GM21529 (cell line): Measurements from ENCODE around the gene PTPRN2.
"Not testable (repeated sequence)": the region's sequence is repeated elsewhere in the genome, so short reads cannot be mapped to it uniquely, and the experiment has no call there.

Experiments used
- ATAC-seq: cut with Tn5 transposase; IDR thresholded peaks from one replicate; pipeline ENCODE4 v1.9.1; 2021; ENCODE audit not compliant: unreplicated experiment

PTPRN2 gene

DNA sequence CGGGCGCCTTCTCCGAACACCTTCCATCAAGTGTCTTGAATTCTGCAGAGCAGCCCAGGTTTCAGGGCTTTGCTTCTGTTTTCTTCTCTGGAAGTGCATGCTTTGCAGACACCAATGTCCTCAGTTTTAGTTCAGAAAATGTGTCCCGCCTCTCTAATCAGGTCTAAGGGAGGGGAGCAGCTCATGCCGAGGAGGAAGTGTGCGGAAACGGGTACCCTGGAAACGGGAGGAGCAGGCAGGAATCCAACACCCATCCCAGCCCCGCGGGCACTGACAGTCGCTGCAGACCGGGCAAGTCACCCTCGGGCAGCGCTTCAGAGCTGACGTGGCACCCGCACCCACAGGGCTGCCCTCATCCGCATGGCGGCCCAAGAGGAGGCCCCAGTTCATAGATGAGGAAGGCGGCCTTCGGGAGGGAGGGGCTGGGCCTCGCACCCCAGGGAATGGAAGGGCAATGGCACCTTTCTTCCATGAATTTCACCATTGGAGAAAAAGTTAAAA lies 912.1 kb downstream of the PTPRN2 start:
- ATAC-seq = no peak

DNA sequence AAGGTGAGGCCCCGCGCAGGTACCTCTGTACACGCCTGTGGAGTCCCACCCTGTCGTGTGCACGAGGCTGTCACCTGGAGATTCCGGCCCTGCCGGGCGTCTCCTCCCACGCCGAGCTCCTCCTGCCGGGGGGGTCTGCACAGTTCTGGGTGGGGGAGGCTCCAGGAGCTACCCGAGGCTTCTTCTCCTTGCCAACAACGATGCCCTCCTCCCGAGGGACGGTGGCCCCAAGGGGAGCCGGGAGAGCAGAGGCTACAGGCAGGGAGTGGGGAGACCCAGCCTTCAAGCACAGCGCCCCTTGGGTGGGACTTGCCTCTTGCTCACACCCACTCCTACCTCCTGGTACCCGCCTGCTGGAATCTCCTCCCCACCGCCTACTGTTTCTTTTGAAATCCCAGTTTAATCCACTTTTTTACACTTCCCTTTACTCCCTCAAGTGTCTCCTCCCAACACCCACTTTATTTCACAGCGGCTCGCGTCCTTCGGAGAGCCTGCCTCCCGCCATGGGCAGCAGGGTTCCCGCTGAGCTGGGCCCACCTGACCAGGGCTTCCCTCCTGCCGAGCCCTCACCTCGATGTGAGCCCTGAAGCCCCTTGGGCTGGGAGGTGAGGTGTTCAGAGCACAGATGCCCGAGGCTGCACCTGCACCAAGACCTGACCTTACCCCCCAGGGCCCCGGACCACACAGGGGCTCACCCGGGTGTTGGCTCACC lies 912.8 kb downstream of the PTPRN2 start:
- ATAC-seq = no peak

DNA sequence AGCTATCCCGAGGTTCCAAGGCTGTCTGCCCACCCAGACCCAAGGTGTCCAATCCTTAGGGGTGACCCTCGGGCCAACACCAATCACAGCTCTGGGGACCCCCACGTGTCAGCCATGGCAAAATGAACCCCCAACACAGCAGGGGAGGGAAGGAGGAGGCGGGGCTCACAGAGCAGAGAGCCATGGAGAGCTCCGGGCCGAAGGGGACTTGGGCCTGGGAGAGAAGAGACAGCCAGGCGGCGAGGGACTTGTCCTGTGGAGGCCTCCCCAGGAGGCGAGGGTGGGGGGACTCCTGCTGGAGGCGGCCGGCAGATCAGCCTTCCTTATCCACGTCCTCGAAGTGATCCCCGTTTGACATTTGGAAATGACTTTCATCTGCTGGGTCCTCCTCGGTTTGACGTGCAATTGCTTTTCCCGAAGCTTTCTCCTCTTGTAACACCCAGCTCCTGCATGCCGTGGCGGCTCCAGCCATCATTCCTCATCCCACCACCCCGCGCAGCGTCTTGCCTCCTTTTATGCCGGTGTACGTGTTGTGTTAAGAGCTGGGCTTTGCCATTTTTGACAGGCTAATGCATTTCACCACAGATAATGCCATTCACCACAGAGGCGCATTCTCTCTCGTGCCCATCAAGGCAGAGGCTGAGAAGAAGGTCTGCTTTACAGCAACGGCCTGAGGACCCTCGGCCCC lies 913.5 kb downstream of the PTPRN2 start:
- no peak for ATAC-seq

DNA sequence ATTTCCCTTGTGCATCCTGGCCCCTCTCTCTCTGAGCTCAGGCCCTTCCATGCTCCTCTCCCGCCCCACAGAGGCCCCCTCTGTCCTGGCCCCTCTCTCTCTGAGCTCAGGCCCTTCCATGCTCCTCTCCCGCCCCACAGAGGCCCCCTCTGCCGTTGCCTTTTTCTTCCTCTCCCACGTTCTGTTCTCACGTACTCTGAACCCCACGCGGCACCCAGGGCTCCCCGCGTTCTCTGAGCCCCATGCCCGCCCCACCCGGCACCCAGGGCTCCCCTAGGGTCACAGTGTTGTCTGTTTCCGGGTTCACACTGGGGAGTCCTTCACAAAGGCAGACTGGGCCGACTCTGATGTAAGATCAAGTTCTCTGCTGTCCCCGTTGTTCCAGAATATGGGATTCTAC lies 914.0 kb downstream of the PTPRN2 start:
- no peak for ATAC-seq

DNA sequence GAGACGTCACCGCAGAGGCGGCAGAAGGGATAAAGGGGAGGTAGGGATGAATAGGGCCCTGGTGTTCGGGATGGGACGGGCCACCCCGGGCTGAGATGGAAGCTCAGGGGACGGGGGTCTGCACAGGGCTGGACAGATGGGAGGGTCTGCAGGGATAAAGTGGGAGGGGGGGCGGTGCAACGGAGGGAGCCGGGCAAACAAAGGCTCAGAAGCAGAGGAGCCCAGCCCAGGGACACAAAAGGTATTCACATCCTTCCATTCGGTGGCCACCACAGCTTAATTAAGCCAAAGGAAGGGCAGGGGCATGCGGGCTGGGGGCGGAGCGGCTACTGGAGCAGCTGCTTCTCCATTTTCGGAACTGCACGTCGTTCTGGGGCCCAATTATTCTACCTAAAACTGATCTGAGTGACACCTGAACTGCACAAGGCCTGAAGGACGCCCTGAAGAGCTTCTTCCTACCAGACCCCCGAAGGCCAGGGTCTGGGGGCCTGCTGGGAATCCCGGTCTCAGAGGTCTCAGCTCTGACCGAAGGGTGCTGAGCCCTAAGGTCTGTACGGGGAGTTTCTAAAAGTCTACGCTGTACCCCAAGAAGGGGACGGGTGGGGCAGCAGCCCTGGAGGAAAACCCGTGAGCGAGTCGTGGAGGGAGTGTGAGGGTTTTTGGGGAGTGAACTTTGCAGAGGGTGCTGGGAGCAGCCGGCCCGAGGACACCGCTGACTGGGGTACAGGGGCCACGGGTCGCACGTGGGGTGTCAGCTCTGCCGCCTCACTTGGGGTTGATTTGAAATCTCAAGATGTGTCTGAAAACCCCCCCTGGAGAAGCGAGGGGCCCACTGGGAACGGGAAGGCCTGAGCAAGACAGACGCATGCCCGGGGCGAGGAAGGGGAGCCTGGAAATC lies 916.0 kb downstream of the PTPRN2 start:
- ATAC-seq = no peak

DNA sequence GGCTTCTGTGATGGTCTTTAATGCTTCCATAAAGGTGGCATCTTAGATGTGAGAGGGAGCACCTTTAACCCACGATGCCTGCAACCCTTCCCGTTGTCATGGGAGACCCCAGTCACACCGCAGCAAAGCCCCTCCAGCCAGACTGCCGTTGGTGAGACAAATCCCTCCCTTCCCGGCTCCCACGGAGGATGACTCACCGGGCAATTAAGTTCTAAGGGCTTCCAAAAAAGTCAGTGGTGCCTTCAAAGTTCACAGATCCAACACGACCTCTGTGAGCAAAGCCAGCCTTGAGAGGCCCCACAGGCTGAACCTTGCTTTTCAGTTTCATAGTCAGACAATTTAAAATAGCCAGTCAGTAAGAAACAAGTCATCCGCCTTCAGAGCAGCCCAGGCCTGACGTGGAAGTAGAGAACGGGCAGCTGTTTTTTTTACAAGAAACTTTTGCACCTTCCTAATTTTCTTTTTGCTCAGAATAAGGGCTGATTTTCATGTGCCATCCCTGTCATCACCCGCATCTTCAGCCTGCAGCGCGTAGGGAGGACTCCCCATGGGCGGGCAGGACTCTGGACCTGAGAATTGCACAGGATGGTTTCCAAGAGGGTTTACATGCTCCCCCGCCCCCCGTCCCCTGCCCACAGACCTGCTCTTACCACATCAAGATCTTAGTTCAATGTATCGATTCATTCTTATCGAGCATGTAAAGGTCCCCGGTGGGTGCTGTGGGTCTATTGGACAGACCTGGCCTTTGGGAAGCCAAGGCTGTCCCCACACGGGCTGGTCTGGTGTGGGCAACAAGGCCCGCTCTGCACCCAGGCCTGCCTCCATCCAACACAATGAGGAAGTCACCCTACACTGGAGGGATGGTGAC lies 916.9 kb downstream of the PTPRN2 start:
- no peak for ATAC-seq

DNA sequence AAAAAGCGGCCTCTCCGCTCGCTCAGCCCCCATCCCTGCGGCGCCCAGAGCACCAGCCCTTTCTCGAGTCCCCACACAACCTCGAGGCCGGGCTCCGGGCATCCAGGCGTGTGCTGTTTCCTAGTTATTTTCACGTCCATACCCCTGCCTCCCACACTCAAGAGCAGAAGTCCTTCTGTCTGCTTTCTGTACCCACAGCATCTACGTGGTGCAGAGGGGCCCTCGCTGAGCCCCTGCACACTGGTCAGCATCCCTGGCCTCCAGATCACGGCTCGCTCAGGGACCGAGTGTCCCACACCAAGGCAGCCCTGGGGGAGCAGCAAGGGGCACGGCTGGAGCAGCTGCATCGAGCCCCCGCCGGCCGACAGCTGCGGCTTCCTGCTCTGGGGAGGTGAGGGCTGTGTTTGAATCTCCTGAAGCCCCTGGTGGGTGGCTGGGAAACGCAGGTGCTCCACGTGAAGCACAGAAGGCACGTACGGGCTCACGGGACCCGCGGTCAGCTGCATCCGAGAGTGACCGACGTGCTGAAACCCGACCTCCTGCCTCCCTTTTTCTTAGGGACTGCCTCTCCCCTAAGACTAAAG lies 917.8 kb downstream of the PTPRN2 start:
- no peak for ATAC-seq

DNA sequence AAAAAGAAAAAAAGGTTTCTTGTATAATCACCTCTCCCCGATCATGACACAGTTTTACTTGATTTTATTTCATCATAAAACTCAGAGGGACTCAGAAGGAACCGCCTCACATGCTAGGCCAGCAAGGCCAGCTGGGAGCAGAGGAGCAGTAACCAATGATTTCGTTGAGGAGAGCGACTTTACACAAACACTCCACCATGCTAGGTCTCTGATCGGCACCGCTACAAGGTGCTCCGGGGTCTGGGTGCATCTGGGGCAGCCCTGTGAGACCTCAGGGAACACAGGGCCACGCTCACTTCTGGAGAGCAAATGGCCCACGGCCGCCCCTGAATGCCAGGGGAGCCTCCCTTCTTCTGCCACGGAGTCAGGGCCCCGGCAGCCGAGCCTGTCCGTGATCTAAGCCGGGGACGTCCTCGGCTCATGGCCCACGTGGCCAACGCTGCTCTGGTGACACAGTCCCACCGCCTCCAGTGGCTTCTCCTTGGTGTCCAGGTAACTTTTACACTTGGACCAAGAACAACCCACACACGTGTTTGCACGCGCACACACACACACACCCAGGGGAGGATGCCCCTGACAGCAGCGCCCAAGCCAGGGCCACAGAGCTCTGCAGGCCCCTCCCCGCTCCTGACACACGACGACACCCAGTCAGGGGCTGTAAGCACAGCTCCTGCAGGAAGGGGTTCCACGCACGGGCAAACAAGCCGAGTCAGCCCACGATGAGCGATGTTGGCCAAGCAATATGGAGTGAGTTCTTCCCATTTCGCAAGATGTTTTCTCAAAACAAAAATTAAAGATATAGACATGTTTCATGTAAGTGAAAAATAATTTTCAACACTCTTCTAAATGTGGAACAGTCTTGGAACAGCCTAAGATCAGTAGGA lies 918.5 kb downstream of the PTPRN2 start:
- ATAC-seq = no peak

DNA sequence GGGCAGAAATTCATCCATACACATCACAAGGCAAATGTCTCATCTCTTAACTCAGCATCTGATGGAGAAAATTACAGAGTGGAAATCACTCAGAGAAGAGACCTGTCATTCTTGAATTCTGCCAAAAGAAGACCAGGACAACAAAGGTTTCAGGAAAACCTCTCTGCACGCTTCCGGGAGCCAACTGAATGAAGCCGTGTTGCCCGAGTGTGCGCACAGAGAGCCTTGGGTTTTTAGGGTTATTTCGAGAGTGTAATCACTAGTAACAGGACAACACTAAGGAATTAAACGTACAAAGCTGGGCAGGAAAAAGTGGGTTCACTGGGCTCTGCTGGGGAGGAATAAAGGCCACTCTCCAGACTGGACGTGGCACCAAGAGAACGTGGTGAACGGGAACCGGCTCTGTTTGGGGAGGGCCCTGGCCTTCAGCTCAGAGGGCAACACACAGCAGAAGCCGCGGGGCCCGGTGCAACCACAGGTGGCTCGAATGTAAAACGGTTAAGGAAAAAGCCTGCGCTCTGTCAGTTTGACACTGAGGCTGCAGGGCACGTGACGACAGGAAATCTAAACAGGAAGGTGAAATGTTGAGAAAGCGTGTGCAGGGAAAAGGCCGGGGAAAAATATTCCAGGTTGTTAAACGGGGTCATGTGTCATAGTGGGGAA lies 919.3 kb downstream of the PTPRN2 start:
- no peak for ATAC-seq

DNA sequence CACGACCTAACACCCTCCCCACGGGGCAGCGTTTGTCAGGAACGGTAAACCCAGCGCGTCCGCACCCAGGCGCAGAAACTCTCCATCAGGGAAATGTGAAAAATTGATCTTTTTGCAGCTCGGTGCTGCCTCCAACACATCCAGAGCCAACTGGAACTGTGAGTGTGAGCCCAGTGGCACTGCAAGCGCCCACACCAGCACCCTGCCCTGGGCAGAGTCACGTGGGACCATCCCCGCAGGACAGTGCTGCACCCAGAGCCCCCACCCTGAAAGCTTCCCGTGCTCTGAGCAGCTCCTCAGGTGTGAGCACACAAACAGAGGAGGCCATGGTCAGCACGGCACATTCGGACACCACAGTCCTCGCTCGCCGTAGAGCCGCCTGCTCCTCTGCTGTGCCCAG lies 919.9 kb downstream of the PTPRN2 start:
- ATAC-seq = no peak

DNA sequence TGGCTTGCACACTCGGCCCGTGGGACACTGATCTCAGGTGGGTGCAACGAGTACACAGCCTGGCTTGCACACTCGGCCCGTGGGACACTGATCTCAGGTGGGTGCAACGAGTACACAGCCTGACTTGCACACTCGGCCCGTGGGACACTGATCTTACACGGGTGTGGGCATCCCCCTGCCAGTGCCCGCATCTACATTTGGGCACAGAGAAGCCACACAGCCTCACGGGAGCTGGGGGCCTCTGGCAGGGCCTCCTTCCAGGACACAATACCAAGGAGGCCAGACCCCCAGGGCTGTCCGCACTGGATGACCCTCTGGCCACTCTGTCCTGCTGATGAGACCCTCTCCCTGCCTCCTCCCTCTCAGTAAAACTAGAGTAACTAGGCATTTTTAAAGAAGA lies 920.4 kb downstream of the PTPRN2 start:
- no peak for ATAC-seq

DNA sequence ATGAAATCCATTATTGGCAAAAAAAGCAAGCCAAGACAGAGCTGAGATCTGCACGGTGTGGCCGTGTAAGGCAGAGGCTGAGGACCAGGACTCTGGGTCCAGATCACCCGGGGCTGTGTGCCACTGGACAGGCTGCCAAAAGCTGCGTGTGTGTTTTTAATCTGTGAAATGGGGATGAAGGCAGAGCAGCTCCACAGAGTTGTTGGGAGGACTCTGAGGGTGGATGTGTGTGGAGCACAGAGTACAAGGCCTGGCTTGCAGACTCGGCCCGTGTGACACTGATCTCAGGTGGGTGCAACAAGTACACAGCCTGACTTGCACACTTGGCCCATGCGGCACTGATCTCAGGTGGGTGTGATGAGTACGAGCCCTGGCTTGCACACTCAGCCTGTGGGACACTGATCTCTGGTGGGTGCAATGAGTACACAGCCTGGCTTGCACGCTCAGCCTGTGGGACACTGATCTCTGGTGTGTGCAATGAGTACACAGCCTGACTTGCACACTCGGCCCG lies 921.0 kb downstream of the PTPRN2 start:
- ATAC-seq = no peak

DNA sequence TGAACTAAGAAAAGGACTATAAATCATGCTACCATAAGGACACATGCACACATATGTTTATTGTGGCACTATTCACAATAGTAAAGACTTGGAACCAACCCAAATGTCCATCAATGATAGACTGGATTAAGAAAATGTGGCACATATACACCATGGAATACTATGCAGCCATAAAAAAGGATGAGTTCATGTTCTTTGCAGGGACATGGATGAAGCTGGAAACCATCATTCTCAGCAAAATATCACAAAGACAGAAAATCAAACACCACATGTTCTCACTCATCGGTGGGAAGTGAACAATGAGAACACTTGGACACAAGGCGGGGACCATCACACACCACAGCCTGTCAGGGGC lies 922.0 kb downstream of the PTPRN2 start:
- not testable (repeated sequence) for ATAC-seq

DNA sequence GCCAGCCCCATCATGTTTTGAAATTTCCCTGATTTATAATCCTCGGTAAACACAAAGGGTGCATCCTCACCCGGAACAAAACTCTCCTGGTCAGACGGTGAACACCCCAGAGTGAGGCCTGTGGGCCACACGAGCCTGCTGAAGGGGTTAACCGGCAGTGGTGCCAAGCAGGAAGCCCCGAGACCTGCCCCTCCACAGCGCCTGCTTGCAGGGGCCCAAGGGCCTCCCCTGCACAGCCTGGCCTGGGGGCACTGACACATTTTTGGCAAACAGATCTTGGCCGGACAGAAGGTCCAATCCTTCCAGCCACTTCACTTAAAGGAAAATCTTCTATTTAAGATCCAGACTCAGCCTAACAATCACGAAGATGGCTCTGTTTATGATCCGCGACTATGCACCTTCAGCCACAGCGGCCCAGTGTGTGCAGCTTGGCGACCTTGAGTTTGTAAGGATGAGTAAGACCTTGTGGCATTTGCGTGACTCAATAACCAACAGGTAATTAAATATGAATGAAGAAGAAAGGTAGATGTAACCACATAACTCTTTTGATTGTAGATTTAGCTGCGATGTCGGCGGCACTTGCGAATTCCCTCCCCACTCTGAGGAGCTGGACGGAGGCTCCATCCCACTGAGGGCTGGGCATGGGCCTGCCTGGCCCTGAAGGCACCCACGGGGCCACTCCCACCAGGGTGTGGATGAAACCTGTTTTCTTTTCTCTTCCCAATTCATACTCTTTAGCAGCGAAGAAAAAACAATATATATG lies 922.6 kb downstream of the PTPRN2 start:
- ATAC-seq = no peak

DNA sequence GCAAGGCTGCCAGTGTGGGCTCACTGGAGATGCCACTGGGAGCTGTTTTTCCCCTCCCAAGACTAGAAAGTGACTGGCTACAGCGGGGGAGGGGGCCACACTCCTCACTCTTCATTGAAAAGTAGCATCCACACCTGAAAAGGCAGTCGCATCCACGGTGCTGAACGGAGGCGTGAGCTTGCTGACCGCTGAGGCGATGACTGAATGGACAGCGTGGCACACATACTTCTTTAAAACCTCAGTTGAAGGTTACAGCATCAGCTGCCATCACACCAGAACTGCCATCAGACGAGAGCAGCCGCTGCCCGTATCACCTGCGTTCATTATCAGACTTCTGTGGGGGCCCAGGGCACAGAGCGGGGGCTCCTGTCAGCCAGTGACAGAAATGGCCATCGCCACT lies 923.6 kb downstream of the PTPRN2 start:
- ATAC-seq = no peak

DNA sequence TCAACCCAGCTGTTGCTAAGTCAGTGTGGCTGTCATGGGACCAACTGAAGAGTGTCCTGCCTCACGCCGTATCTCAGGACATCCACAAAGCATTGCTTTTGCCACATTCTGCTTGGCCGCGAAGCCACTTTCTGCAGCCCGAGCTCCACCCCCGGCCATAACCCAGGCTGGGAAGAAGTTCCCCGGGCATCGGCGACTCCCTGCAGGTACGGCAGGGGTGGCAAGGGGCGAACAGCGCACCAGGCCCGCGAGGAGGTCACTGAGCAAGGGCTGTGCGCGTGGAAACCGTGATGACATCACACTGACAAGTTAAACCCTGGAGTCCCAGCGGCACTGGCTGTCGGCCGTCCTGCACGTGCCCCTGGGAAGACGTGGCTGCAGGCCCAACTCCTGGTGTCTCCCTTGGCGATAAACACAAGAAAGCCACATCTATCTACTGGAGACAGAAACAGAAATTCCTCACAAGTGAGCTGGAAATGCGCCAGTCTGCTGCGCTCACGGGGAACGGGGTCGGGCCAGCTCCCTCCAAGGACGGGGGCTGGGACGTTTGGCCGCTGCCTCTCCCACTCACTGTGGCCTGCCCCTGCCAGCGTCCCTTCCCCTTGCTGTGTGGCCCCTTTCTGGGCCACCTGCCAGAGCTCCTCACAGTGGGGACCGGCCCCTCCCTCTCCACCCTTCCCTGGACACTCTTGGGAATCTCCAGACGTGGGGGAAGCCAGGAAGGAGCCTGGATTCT lies 924.5 kb downstream of the PTPRN2 start:
- no peak for ATAC-seq

DNA sequence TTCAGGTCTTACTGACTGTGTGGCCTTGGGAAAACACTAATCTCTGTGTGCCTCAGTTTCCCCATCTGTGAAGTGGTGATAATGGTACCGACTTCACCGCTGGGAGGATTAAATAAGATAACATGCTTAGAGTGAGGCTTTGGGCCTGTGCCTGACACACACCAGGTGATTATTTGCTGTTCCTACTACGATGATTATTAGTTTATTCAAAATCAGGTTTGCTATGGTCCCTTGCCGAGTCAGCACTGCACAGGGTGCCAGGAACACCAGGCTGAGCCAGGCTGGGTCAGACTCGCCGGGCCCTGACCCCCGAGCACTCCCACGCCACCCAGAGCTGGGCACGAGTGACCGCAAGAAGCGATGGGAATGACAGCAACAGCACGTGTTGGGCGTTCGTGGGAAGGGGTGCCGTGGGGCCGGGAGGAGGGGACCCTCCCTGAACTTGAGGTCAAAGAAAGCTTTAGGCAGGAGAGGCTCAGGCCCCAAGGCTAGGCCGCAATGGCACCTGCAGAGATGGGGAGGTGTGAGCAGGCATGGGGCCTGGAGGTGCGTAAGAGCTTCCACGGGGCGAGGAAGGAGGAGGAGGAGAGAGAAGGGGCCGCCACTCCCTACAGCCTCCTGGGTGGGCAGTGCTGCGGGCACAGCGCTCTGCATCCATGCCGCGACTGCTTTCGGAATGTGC lies 925.4 kb downstream of the PTPRN2 start:
- ATAC-seq = no peak
